Activated CD8-positive, alpha-beta memory T cell treated with anti-CD3 and anti-CD28 coated beads for 24 hours (primary cell): ENCODE measurements around the gene ODAD4.
A peak's percentile ranks its signal among the peaks of the same experiment; 100 is the strongest.

Experiments
- DNase-seq: peaks from one replicate; pipeline ENCODE4 v3.0.0-alpha.2; 2020

The ODAD4 gene

GRCh38 chr17:41930009-41930832 is at the start of gene ODAD4:
ODAD4 (plus strand) TSS chr17:41930617; CDS start chr17:41930724, 107 bp downstream.
- peak; percentile 96 for DNase-seq

- no peak for DNase-seq
Observed at GRCh38 chr17:41882756-41883155, 47.7 kb upstream of the ODAD4 start.

- DNase-seq, result no peak
Observed at GRCh38 chr17:41885733-41886132, 44.7 kb upstream of the ODAD4 start.

- DNase-seq, result no peak
Observed at GRCh38 chr17:41888332-41888965, 42.0 kb upstream of the ODAD4 start.

GRCh38 chr17:41891135-41892020 is 39.0 kb upstream of the ODAD4 start:
- DNase-seq, result no peak

- no peak for DNase-seq
Observed at GRCh38 chr17:41892021-41892376, 38.4 kb upstream of the ODAD4 start.

GRCh38 chr17:41893384-41893783 is 37.0 kb upstream of the ODAD4 start:
- no peak for DNase-seq

GRCh38 chr17:41894791-41895331 is 35.6 kb upstream of the ODAD4 start:
- DNase-seq, result no peak

- no peak for DNase-seq
Observed at GRCh38 chr17:41895617-41896016, 34.8 kb upstream of the ODAD4 start.

- no peak for DNase-seq
Observed at GRCh38 chr17:41896726-41897125, 33.7 kb upstream of the ODAD4 start.

GRCh38 chr17:41901646-41902045 is 28.8 kb upstream of the ODAD4 start:
- DNase-seq, result no peak

- DNase-seq, result no peak
Observed at GRCh38 chr17:41904242-41904841, 26.1 kb upstream of the ODAD4 start.

GRCh38 chr17:41905172-41905571 is 25.2 kb upstream of the ODAD4 start:
- DNase-seq, result no peak

GRCh38 chr17:41906465-41907184 is 23.8 kb upstream of the ODAD4 start:
- DNase-seq, result no peak

- no peak for DNase-seq
Observed at GRCh38 chr17:41907185-41907556, 23.2 kb upstream of the ODAD4 start.

- DNase-seq, result no peak
Observed at GRCh38 chr17:41907633-41908539, 22.5 kb upstream of the ODAD4 start.

GRCh38 chr17:41909088-41909487 is 21.3 kb upstream of the ODAD4 start:
- DNase-seq, result no peak

GRCh38 chr17:41910701-41911391 is 19.6 kb upstream of the ODAD4 start:
- no peak for DNase-seq

- DNase-seq, result no peak
Observed at GRCh38 chr17:41912925-41913324, 17.5 kb upstream of the ODAD4 start.

- DNase-seq, result no peak
Observed at GRCh38 chr17:41913798-41914197, 16.6 kb upstream of the ODAD4 start.
